ENCODE measurements around the gene TMIE. TPM values are rescaled to one million over a fixed set of nuclear protein-coding genes. Genes with fewer than 3 reads are reported as not detected.

The TMIE gene
- total RNA-seq, 2 donors from 2014 or later = not detected

DNA sequence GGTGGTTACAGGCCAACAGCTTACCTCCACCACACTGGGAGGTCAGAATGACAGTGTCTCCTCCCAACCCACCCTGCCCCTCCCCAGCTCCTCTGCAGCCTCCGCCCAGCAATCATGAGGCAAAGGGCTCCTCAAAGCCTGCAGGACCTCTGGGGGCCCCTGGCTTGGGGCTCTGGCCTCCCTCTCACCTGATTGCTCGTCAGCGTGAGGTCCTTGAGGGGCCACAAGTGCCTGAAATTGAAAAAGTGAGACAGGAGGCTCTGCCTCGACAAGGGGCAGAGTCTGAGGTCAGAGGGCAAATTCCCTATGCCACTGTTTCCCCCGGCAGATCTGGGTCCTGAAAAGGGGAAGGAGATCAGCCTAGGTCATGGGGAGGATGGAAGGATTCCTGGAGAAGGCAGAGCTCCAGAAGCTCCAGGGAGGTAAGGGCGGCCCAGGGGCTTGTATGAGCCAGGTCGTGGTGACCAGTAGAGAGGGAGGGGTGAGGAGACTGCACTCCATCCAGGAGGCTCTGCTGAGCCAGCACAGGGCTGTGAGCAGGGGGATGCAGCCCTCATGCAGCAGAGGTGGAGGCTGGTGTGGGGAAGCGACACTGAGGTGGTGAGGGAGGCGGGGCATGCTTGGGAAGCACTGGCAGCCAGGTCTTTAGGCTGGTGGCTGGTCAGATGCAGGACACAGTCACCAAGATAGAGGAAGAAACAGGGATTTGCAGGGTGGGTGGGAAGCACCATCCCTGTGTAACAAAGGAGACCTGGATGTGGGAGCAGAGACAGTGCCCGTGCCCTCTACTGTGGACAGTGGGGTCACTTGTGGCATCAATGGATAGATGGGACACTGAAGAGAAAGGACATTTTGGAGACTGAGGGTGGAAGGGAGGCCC lies 27.8 kb upstream of the TMIE start:
- H3K4me3 ChIP-seq = no peak overlapping the region
- DNase-seq (ENCODE audit: low spot score) (no peak), ATAC-seq (ENCODE audit: insufficient number of reproducible peaks, low FRiP score, low read depth) (no peak)
- no peaks in the 10 kb centered on the region for H3K4me1 ChIP-seq (ENCODE audit: control insufficient read depth in 1 of 2, low read depth in 2 of 2)
- H3K36me3 ChIP-seq = no peaks in the 10 kb centered on the region
- H3K9me3 ChIP-seq = no peaks in the 10 kb centered on the region
- no peak overlapping the region for H3K27ac ChIP-seq
- TF ChIP-seq, protein P1, sequence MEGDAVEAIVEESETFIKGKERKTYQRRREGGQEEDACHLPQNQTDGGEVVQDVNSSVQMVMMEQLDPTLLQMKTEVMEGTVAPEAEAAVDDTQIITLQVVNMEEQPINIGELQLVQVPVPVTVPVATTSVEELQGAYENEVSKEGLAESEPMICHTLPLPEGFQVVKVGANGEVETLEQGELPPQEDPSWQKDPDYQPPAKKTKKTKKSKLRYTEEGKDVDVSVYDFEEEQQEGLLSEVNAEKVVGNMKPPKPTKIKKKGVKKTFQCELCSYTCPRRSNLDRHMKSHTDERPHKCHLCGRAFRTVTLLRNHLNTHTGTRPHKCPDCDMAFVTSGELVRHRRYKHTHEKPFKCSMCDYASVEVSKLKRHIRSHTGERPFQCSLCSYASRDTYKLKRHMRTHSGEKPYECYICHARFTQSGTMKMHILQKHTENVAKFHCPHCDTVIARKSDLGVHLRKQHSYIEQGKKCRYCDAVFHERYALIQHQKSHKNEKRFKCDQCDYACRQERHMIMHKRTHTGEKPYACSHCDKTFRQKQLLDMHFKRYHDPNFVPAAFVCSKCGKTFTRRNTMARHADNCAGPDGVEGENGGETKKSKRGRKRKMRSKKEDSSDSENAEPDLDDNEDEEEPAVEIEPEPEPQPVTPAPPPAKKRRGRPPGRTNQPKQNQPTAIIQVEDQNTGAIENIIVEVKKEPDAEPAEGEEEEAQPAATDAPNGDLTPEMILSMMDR (IDR thresholded peaks at IDR 0.05) = no peak
- no peaks in the 10 kb centered on the region for H3K27me3 ChIP-seq (replicated peaks; ENCODE audit: insufficient read depth)

DNA sequence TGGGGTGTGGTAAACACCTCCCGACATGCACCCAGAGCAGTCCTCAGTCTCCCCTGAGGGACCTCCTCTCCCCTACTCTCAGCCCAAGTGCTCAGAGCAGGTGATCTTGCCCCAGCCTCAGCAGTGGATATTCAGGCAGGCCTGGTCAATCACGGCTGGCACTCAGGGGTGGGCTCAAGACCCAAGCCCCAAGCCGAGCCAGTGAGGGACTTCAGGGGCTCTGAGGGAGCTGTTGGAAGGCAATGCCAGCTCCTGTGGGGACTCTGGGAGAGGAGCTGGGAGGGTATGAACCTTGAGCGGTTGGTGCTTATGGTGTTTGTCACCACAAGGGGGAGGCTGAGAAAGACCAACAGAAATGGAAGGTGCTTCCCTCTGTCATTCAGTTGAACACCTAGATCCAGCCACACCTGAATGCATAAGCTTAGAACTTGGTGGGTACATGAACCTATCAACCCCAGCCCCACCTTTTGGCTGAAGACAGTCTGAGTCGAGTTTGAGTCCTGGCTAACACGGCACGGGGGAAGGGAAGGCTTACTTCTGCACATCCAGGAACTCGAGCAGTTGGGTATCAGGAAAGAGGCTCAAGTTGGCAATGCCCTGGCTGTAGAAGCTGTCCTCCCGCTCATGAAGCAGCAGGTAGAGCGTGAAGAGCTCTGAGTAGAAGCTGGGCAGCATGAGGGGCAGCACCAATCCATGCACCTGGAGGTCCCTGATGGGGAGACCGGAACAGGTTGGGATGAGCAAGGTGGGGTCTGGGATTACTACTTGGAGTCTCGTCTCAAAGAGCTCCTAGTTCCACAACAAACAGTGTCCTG lies 27.0 kb upstream of the TMIE start:
- H3K36me3 ChIP-seq = no peaks in the 10 kb centered on the region
- DNase-seq (ENCODE audit: low spot score) = no peak

DNA sequence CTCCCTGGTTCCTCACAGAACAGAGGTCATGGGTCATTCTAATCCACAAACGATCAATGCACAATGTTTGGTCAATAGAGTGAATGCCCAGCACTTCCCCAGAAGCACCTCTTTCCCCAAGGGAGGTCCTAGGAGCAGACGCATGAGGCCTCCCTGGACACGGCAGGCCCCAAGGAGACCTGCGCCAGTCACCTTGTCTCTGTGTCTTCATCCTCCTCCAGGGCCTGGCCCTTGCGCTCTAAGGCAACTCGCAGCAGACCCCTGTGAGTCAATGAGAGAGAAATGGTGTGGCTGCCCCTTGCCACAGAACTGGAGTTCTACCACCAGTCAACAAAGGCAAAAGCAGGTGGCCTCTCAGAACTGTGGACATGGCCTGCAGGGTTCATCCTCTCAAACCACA lies 25.8 kb upstream of the TMIE start:
- no peak overlapping the region for H3K27ac ChIP-seq
- DNase-seq (ENCODE audit: low spot score) = no peak

More for the DNA sequence above, 27.0 kb upstream of the TMIE start:
- ATAC-seq (ENCODE audit: insufficient number of reproducible peaks, low FRiP score, low read depth) = no peak
- no peaks in the 10 kb centered on the region for H3K9me3 ChIP-seq
- TF ChIP-seq, protein P1 (IDR thresholded peaks at IDR 0.05) = no peak
- no peaks in the 10 kb centered on the region for H3K27me3 ChIP-seq (replicated peaks; ENCODE audit: insufficient read depth)
- H3K4me3 ChIP-seq = no peak overlapping the region
- no peaks in the 10 kb centered on the region for H3K4me1 ChIP-seq (ENCODE audit: control insufficient read depth in 1 of 2, low read depth in 2 of 2)
- H3K27ac ChIP-seq = no peak overlapping the region

DNA sequence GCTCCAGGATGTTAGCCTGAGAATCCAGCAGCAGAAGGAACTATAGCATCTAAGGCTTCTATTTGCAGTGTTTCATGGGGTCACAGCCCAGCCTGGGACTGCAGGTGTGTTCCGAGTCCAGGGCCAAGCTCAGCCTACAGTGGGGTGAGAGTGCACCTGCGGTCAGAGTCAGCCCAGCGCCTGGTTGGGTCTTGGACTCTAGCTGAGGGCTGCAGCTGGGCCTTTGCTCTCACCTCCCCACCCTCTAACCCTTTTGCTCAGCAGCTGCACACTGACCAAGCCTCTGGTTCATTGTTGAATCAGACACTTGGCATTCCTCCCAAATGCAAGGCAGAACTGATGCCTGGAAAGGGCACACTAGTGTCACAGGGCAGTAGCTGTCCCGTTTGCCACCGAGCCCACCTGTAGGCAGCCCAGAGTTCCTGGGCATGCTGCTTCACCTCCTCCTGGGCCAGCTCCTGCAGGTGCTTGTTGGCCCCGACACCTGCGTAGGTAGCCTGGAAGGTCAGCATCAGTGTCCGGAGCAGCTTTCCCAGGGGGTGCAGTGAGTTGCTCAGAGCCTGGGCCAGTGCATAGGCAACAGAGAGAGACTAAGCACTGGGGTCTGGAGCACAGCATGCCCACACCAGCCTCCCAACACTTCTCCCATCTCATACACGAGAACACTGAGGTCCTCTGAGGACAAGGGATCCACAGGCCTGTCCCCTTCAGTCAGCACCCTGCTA lies 25.2 kb upstream of the TMIE start:
- no peak for DNase-seq (ENCODE audit: low spot score)
- no peaks in the 10 kb centered on the region for H3K27me3 ChIP-seq (replicated peaks; ENCODE audit: insufficient read depth)
- no peaks in the 10 kb centered on the region for H3K4me1 ChIP-seq (ENCODE audit: control insufficient read depth in 1 of 2, low read depth in 2 of 2)
- no peaks in the 10 kb centered on the region for H3K36me3 ChIP-seq
- ATAC-seq (ENCODE audit: insufficient number of reproducible peaks, low FRiP score, low read depth) = no peak
- TF ChIP-seq, protein P1 (IDR thresholded peaks at IDR 0.05) = no peak
- H3K27ac ChIP-seq = no peak overlapping the region
- H3K4me3 ChIP-seq = no peak overlapping the region
- H3K9me3 ChIP-seq = no peaks in the 10 kb centered on the region

More for the DNA sequence above, 25.8 kb upstream of the TMIE start:
- Histone ChIP-seq H3K4me3 (no peak overlapping the region), H3K4me1 (ENCODE audit: control insufficient read depth in 1 of 2, low read depth in 2 of 2) (no peaks in the 10 kb centered on the region), H3K36me3 (no peaks in the 10 kb centered on the region), H3K27me3 (replicated peaks; ENCODE audit: insufficient read depth) (no peaks in the 10 kb centered on the region), H3K9me3 (no peaks in the 10 kb centered on the region)
- no peak for ATAC-seq (ENCODE audit: insufficient number of reproducible peaks, low FRiP score, low read depth)
- TF ChIP-seq, protein P1 (IDR thresholded peaks at IDR 0.05) = no peak
